NK-92 treated with Interleukin-12 subunit alpha and Interleukin-12 subunit beta, amount 100 ng/mL, for 24 hours (cell line): ENCODE data around the gene LHPP.

Experiments used
- DNase-seq: peaks from one replicate; lab custom pipeline; 2025; lab: John Stamatoyannopoulos, UW

The LHPP gene

GRCh38 chr10:124447751-124448466 lies 13.7 kb upstream of the LHPP start:
- no peak for DNase-seq

GRCh38 chr10:124448696-124449169 lies 12.9 kb upstream of the LHPP start:
- no peak for DNase-seq

GRCh38 chr10:124449170-124450011 lies 12.2 kb upstream of the LHPP start:
- no peak for DNase-seq

GRCh38 chr10:124450012-124450782 lies 11.4 kb upstream of the LHPP start, which contains the start of gene NKX1-2:
NKX1-2 (minus strand) TSS chr10:124450035; CDS start chr10:124449943, 92 bp downstream.
- no peak for DNase-seq

GRCh38 chr10:124450783-124451057 lies 10.9 kb upstream of the LHPP start:
- no peak for DNase-seq

GRCh38 chr10:124451276-124451675 lies 10.3 kb upstream of the LHPP start:
- no peak for DNase-seq

GRCh38 chr10:124453960-124454610 lies 7.5 kb upstream of the LHPP start:
- DNase-seq, result no peak

- DNase-seq, result no peak
These were observed 6.2 kb upstream of the LHPP start for GRCh38 chr10:124455441-124455840.

GRCh38 chr10:124458473-124458872 lies 3.1 kb upstream of the LHPP start:
- no peak for DNase-seq

GRCh38 chr10:124458889-124459288 lies 2.7 kb upstream of the LHPP start:
- DNase-seq, result no peak

GRCh38 chr10:124459395-124459794 lies 2.2 kb upstream of the LHPP start:
- no peak for DNase-seq

GRCh38 chr10:124460144-124460543 lies 1.5 kb upstream of the LHPP start:
- no peak for DNase-seq

GRCh38 chr10:124462348-124462695 lies 699 bp downstream of the LHPP start:
- no peak for DNase-seq

- no peak for DNase-seq
These were observed 2.7 kb downstream of the LHPP start for GRCh38 chr10:124464028-124464965.

GRCh38 chr10:124465003-124465776 lies 3.6 kb downstream of the LHPP start:
- DNase-seq, result no peak

- no peak for DNase-seq
These were observed 4.3 kb downstream of the LHPP start for GRCh38 chr10:124465777-124466488.

GRCh38 chr10:124467165-124467564 lies 5.5 kb downstream of the LHPP start:
- no peak for DNase-seq

GRCh38 chr10:124468624-124469023 lies 7.0 kb downstream of the LHPP start:
- DNase-seq, result no peak

- DNase-seq, result no peak
These were observed 8.4 kb downstream of the LHPP start for GRCh38 chr10:124469956-124470484.
